ENCODE results near the gene LRMDA.
"Not testable (repeated sequence)": the region's sequence is repeated elsewhere in the genome, so short reads cannot be mapped to it uniquely, and the experiment has no call there.

The LRMDA gene

GRCh38 chr10:75592791-75593643 lies 161.6 kb downstream of the LRMDA start:
- DNase-seq: no peak

GRCh38 chr10:75593692-75594556 lies 162.5 kb downstream of the LRMDA start:
- no peak for DNase-seq

GRCh38 chr10:75596930-75597620 lies 165.7 kb downstream of the LRMDA start:
- no peak for DNase-seq

- no peak for DNase-seq
Observed at GRCh38 chr10:75597773-75598440, 166.5 kb downstream of the LRMDA start.

- DNase-seq: no peak
Observed at GRCh38 chr10:75598998-75599397, 167.6 kb downstream of the LRMDA start.

- no peak for DNase-seq
Observed at GRCh38 chr10:75599875-75600648, 168.6 kb downstream of the LRMDA start.

- no peak for DNase-seq
Observed at GRCh38 chr10:75600833-75601232, 169.4 kb downstream of the LRMDA start.

GRCh38 chr10:75602341-75602740 lies 170.9 kb downstream of the LRMDA start:
- DNase-seq: no peak

- no peak for DNase-seq
Observed at GRCh38 chr10:75605096-75605495, 173.7 kb downstream of the LRMDA start.

- DNase-seq: not testable (repeated sequence)
Observed at GRCh38 chr10:75605795-75606194, 174.4 kb downstream of the LRMDA start.

- no peak for DNase-seq
Observed at GRCh38 chr10:75606203-75606779, 174.9 kb downstream of the LRMDA start.

GRCh38 chr10:75607576-75607975 lies 176.2 kb downstream of the LRMDA start:
- DNase-seq: no peak

- DNase-seq: no peak
Observed at GRCh38 chr10:75610183-75610582, 178.8 kb downstream of the LRMDA start.

GRCh38 chr10:75611172-75611992 lies 180.0 kb downstream of the LRMDA start:
- no peak for DNase-seq

- no peak for DNase-seq
Observed at GRCh38 chr10:75611993-75612372, 180.6 kb downstream of the LRMDA start.

GRCh38 chr10:75612904-75613684 lies 181.7 kb downstream of the LRMDA start:
- no peak for DNase-seq

- no peak for DNase-seq
Observed at GRCh38 chr10:75613685-75614504, 182.5 kb downstream of the LRMDA start.

- DNase-seq: no peak
Observed at GRCh38 chr10:75616076-75616475, 184.7 kb downstream of the LRMDA start.
